GM19239 (cell line): ENCODE measurements around the gene CUBN.

Experiments used
- DNase-seq: peaks from one replicate; pipeline ENCODE4 v3.0.0; 2011; ENCODE audit warnings: low spot score; ENCODE audit not compliant: insufficient read length
- FAIRE-seq: peaks from 2 replicates; lab custom pipeline; 2011; peaks lifted over from hg19 to GRCh38; lab: Jason Lieb, UNC

The CUBN gene

DNA sequence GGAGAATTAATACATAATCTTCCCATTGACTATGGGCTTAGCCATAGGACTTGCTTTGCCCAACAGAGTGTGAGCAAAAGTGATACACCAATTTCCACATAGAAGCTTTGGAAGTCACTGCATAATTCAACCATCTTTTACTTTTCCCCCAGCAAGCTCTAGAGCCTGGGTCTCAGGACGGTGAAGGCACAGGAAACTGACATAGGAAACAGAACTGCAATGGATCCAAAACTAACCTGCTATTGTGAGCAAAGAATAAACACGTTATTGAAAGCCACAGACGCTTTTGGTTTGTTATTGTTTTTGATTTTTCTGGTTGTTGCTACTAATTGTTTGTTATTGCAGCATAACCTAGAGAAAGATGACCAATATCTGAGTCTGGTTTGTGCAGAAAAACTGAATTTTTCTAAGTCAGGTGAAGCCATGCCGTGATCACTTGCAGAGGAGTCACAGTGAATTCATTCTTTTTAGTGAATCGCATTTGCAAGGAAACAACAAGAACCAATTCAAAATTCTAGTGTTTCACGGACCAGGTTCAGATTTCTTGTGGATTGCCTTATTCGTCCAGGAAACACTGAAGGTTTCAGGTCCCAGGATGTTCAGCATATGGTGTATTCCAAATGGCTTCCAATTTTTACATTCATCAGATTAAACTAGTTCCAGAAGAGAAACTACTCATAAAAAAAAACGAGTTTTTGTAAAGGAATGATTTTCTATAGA, 52.8 kb downstream of the CUBN start:
- no peak for DNase-seq
- no peak for FAIRE-seq

DNA sequence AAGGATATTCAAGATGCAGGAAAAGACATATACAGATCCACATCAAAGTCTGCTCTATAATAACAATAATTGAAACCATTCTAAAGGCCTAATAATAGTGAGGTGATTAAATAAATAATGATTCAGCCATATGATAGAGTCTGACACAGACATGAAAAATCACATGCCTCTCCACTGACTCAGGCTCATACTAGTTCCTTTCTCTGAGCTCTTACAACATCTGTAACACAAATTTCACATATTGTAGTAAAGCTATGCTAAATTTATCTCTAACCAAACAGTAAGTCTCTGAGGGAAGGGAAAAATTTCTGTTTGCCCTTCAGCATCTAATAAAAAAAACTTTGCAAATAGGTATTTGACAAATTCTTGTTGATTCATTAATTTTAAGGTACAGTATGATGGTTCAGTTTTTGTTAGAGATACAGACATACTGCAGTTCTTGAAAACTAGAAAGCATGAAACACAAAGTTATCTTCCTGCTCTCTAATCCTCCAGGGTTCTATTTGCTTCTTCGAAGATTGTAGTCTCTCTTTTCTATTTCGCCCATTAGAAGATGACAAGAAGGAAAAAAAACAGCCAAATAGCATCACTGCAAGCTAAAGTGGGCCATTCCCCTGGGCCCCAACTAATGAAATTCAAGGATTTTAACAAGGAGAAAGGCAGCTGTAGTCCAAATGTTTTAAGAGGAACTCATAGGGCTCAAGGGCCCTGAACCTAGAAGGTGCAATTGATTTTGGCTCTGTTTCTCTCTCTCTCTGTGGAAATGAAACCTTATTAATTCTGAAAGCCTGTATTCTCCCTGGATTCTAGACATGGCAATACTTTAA, 53.9 kb downstream of the CUBN start:
- no peak for DNase-seq
- FAIRE-seq: no peak

- DNase-seq (no peak), FAIRE-seq (no peak)
These were observed 55.1 kb downstream of the CUBN start for GRCh38 chr10:17074541-17074847.

DNA sequence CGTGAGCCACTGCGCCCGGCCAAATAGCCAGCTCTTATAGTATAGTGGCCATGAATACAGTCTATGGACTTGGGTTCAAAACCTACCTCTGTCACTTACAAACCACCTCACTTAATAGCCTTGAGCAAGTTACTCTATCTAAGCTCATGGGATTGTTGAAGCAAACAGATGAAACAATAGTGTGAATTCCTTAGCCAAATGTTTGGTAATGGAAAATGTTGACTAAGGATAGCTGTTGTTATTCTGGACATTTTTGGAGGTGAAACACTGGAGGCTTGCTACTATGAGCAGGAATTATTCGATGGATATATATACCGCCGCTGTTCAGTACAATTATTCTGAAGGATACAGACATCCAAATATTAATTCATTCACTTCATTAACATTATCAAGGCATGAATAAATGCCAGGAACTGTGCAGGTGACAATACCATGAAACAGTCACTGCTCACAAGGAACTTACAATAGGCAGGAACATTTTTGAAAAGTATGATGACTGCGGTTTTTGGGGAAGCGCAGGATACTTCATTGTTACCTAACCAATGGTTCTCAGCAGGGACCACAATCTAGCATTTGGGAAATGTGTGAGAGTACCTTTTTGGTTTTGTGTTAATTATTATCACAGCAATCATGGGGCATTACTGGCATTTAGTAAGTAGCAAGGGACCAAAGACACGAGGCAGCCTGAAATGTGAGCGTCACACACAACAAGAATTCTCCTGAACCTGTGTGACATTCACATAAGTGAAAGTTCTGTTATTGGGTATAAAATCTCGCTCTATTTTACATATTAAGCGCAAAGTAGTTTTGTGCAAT, 55.7 kb downstream of the CUBN start:
- no peak for FAIRE-seq

DNA sequence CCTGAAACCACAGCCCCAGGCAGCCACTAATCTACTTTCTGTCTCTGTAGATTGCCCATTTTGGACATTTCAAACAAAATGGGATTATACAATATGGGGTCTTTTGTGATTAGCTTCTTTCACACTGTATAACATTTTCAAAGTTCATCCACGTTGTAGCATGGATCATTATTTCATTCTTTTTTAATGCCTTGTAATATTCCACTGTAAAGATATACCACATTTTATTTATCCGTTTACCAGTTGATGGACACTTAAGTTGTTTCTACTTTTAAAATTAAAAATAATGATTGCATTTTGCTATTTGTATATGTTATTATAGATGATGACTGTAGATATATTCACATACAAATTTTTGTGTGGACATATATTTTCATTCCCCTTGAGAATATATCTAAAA, 60.7 kb downstream of the CUBN start:
- FAIRE-seq (peak; percentile 14), DNase-seq (no peak)

More for the DNA sequence above, 55.7 kb downstream of the CUBN start:
- no peak for DNase-seq

DNA sequence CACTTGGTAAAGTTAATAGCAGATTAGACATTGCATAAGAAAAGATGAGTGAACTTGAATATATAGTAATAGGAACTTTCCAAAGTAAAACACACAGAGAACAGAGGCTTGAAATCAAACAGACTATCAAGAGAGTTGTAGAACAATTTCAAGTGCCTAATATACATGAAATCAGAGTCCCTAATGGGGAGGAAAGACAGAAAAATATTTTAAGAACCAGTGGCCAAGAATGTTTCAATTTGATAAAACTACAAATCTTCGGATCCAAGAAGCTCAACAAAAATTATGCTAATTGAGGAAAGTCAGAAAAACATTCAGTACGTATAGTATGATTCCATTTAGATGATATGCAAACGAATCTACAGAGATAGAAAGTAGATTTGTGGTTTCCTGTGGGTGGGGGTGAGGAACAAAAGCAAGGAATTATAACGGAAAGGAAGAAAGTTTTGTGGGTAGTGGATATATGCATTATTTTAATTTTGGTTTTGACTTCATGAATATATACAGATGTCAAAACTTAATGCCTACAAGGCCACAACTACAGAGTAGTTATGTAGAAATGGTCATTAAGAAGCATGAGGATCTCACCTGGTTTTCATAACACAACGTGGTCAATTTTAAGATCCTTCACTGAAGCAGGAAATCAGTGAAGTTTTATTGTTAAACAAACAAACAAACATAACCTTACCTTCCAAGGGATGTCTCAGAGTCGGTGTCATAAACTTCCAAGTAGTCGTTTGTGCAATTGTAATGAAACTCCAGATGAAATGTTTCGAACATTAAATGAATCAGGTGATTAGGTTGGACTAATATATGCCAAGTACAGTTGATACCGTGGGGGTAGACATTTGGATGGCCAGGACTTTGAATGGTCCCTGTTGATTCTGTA, 62.0 kb downstream of the CUBN start:
- FAIRE-seq (no peak), DNase-seq (no peak)

GRCh38 chr10:17066807-17067206, 62.8 kb downstream of the CUBN start:
- no peak for DNase-seq
- no peak for FAIRE-seq

- DNase-seq (no peak), FAIRE-seq (no peak)
These were observed 63.6 kb downstream of the CUBN start for GRCh38 chr10:17066000-17066399.

DNA sequence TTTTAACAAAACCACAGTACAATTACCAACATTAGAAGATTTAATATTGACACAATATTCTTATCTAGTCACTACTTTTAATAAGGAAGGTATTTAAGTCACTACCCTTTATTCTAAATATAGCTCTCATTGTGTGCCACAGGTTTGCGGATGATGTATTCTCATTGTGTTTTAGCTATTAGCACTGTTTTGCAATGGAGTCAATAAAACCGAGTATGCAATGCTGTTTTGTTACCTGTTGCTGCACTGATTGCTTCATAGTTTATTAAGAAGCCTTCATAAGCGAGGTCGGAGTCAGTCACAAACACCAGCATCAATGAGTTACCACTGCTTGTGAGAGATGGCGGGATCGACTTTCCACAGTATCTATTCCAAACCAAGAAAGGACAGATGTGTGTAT, 64.3 kb downstream of the CUBN start:
- no peak for DNase-seq
- FAIRE-seq: no peak

DNA sequence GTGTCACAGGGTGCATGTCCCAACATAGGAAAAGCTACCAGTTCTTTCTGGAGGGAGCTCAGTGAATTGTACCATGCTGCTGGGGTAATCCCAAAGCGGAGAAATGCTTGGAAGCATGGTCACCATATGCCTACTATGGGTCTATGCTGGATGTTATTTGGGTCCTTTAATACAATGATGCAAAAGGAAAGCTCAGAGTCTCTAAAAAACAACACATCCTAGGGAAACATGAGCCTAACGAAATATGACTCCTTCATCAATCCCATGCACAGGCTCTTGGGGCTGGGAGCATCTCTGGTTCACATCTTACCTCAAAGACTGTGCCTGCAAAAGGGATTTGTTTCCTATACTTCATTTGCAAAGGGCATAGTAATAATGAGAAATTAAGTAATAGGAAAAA, 65.2 kb downstream of the CUBN start:
- DNase-seq (no peak), FAIRE-seq (no peak)

DNA sequence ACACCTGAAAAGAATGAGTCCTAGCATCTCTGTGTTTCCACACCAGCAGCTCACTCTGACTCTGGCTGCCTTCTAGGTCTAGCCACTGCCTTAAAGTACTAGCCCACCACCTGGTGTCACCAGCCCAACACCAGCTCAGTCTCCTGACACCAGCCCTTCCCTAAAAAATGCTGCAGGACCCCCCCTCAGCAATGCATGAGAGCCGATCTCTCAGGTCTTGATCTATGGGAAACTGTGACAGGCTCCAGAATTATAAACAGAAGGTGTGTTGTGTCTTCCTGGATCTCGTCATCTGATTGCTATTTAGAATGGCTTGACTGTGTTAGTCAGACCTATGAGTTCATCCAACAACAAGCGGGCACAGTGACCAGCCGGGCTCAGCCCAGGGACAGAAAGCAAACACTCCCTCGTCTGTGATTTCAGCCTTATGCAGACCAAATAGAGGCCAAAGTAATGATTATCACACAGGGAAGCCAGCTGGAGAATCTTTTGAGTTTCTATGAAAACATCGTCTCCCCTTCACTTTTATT, 66.6 kb downstream of the CUBN start:
- FAIRE-seq: no peak
- DNase-seq: no peak

DNA sequence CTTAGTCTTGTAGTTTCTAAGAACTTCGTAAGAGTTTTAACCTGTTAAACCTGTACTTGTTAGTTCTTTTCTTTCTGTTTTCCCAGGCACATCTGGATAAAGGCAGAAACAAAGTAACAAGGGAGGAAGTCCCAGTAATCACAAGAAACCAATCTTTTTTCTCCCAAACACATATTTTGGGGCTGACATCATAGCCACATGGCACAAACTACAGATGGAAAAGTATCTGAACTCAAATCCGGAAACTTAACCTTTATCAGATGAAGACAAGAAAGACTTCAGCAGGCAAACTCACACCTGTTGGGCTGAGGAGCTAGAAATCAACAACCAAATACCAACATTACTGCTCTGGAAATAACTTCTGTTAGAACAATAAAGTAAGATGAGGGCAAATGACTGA, 67.1 kb downstream of the CUBN start:
- DNase-seq (no peak), FAIRE-seq (no peak)

GRCh38 chr10:17062009-17062408, 67.6 kb downstream of the CUBN start:
- no peak for FAIRE-seq

DNA sequence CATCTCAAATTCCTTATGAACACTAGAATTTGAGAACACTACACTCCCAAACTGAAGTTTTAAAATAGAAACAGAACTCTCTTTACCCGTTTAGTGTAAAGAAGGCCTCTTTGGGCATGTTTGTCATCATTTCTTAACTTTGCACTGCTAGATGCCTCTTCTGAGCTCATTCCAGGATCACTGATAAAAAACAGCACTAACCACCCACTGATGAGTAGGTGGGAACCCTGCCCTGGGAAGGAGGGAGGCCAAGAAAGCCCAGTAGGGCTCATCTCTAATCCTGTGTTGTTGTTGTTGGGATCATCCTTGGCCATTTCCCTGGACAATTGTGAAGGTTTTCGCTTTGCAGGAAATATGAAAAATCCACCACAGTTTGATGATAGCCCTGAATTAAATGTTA, 68.2 kb downstream of the CUBN start:
- FAIRE-seq: no peak

More at GRCh38 chr10:17062009-17062408, 67.6 kb downstream of the CUBN start:
- DNase-seq: no peak

GRCh38 chr10:17060289-17060688, 69.3 kb downstream of the CUBN start:
- no peak for DNase-seq
- FAIRE-seq: no peak

More for the DNA sequence above, 68.2 kb downstream of the CUBN start:
- DNase-seq: no peak

GRCh38 chr10:17059197-17059688, 70.4 kb downstream of the CUBN start:
- FAIRE-seq: no peak
- DNase-seq: no peak

DNA sequence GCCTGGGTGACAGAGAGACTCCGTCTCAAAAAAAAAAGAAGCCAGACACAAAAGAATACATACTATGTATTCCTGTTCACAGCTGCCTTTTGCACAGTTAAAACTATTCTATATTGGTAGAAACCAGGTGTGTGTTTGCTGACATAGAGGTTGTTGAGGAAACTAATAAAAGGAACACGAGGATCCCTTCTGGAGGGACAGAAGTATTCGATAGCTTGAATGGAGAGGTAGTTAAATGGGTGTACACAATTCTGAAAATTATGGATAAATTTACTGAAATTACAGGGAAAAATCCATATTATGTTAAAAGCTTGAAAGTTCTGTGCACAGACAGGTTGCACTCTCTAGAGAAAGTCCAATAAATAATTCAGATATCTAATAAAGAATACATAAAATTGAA, 71.5 kb downstream of the CUBN start:
- DNase-seq (no peak), FAIRE-seq (no peak)

DNA sequence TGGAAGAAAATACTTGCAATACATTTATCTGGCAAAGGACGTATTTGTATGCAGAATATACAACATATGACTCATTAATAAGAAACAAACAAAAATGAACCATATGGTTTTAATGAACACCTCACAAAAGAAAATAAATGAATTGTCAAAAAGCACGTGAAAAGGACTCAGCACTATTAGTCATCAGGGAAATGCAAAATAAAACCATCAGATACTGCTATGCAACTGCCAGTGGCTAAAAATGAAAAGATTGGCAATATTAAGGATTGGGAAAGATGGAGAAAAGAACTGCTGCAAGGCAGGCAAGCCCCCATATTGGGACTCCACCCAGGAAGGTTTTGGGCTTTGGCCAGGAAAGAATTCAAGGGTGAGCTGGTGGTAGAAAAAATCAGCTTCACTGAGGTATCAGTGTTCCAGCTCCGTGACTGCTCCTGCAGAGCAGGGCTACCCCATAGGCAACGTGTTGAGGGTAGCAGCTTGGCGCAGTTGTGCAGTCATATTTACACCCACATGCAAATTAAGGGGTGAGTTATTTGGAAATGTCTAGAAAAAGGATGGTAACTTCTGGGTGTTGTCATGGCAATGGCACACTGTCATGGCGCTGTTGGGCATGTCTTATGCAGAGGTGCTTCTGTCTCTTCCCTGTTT, 72.7 kb downstream of the CUBN start:
- no peak for DNase-seq
- FAIRE-seq: no peak

- no peak for DNase-seq
- no peak for FAIRE-seq
These were observed 76.1 kb downstream of the CUBN start for GRCh38 chr10:17053513-17053912.
